Motor neuron (in vitro differentiated cells): Measurements from ENCODE around the gene EPB41L2. TPM values are rescaled to one million over a fixed set of nuclear protein-coding genes. Genes with fewer than 3 reads are reported as not detected.

Source experiments
- ATAC-seq, 8 experiments: fragments of 200-7000 bp; cut with Tn5 transposase; replicated peaks in 6 of 8; 2 replicates each; pipeline ENCODE4 v1.8.0; 2021; ENCODE audit warnings: mild to moderate bottlenecking in 8 of 8, moderate library complexity in 8 of 8
- H3K27ac ChIP-seq, 2 donors: fragments of 250-450 bp; sonication (Bioruptor Pico); 2 replicates each; pipeline ENCODE4 v1.9.0; 2021; ENCODE audit warnings: antibody characterized with exemption in 2 of 2, mild to moderate bottlenecking in 2 of 2, moderate library complexity in 1 of 2
- H3K4me1 ChIP-seq, 2 donors: fragments of 250-450 bp; sonication (Bioruptor Pico); replicated peaks in 1 of 2; 2 replicates each; pipeline ENCODE4 v1.6.1; 2021; ENCODE audit warnings: antibody characterized with exemption in 2 of 2, mild to moderate bottlenecking in 2 of 2, moderate library complexity in 1 of 2
- H3K4me3 ChIP-seq, 5 donors: fragments of 250-450 bp; sonication (Bioruptor Pico); 2 replicates each; pipeline ENCODE4 v1.9.0; 2021; ENCODE audit warnings: antibody characterized with exemption in 5 of 5, mild to moderate bottlenecking in 5 of 5, moderate library complexity in 4 of 5
- WGBS, 10 experiments: fragments of 450-650 bp; shearing (Covaris generic); methylation state at CpG; one replicate each; pipeline ENCODE4 v1.0.0; 2022; 5-methylcytosine and 5-hydroxymethylcytosine counted together
- in situ Hi-C, 9 experiments: fragments of 400-800 bp; cut with MboI; loops; one replicate each; pipeline ENCODE4 v1.15.0; 2021; ENCODE audit warnings: low sequenced_read_pairs in 9 of 9, low pct_unique_long_range_greater_than_20kb in 2 of 9; ENCODE audit not compliant: unreplicated experiment in 9 of 9
- total RNA-seq, 8 experiments: library from RNA; unstranded; fragments of 300-600 nt; gene quantifications; 2 replicates each; pipeline versions ENCODE4 v1.2.3 to v1.2.4, GENCODE V29; 2022

EPB41L2 gene
- total RNA-seq, 8 experiments from 2014 or later, result 17.0 to 135 (median 34.5) TPM

DNA sequence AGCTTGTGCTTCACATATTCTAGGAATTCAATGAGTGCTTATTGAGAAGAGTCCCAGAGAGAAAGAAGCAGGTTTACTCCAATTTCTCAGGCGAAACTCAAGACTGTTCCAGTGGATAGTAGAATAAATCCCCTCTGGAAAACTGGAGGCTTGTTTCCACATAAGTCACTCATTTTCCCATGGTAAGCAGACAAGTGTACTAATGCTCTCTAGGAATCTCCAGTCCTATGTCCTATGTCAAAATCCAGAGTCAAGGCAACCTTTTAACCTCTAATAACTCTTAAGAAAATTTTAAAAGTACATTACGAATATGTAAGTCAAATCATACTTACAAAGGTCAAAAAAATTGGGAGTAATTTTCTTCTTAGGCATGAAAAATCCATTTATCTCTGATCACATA lies 200.7 kb downstream of the EPB41L2 start:
- Histone ChIP-seq H3K4me3 (no peak overlapping the region), H3K4me1 (no peaks in the 10 kb centered on the region), H3K27ac (no peak overlapping the region)
- 83 to 100% (median 97%) methylated on average over 1 to 2 of the region's 2 CpGs for WGBS, 10 experiments
- ATAC-seq, result no peak
- in situ Hi-C loops, result no loop called here

DNA sequence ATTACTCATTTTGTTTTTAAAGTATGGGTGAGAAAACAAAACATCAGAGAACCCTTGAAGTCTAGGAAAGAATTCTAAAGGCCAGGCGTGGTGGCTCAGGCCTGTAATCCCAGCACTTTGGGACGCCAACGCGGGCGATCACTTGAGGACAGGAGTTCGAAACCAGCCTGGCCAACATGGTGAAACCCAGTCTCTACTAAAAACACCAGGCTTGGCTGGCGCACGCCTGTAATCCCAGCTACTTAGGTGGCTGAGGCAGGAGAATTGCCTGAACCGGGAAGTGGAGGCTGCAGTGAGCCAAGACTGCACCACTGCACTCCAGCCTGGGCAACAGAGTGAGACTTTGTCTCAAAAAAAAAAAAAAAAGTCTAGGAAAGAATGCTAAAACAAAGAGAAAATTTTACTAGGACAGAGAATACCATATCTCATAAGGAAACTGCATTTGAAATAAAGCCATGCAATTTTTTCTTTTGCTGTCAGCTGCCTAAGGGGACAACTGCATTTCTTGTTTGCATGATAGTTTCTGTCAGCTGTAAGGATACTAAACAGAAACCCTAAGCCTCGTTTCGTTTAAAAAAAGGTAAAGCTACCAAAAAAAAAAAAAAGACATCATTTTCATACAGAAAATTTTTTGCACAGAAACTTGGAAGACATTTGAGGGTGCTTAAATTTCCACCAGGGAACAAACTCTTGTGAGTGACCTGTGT lies 203.7 kb downstream of the EPB41L2 start:
- ATAC-seq, result no peak
- in situ Hi-C loops, result no loop called here
- Histone ChIP-seq H3K4me1 (no peaks in the 10 kb centered on the region), H3K4me3 (no peak overlapping the region), H3K27ac (no peak overlapping the region)
- WGBS, 10 experiments, result 74 to 100% (median 94%) methylated on average over 2 to 9 of the region's 11 CpGs

DNA sequence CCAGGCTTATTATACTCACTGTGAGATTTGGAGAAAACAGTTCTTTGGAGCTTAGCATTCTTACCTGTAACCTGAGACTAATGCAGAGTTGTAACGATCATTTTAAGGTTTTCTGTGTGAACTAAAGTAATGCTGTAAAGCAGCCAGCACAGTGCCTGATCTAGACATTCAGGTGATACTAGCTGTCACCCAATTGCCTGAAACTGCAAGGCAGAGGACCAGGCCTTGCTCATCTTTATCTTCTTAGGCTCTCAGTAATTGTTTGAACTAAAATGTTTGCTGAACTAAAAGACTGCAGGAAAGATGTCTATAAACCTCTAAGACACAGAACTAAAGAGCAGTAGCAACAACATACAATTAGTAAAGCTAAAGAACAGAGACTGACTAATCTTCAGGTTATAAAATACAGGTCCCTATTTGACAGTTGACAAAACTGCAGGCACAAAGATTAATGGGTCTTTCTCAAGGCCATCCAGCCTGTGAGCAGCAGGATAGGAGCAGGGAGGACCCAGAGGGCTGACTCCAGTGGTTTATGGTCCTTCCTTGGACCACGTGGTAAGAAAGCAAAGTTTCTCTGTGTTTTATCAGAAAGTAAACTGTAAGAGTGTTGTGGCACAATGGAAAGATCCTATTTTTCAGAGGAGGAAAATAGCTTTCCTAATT lies 204.4 kb downstream of the EPB41L2 start:
- WGBS, 10 experiments, result 8 to 89% (median 63%) methylated on average over 1 to 2 of the region's 2 CpGs; no CpG with 5 or more reads in 1 of the 10 experiments
- H3K27ac ChIP-seq, result no peak overlapping the region
- ATAC-seq, result no peak

GRCh38 chr6:130858054-130858453 lies 205.0 kb downstream of the EPB41L2 start:
- WGBS, 10 experiments, result 20 to 100% (median 82%) methylated on average over 1 to 4 of the region's 4 CpGs; no CpG with 5 or more reads in 3 of the 10 experiments
- in situ Hi-C loops, result no loop called here
- Histone ChIP-seq H3K27ac (no peak overlapping the region), H3K4me1 (peaks cover 0 to 5% of the 10 kb centered on the region in 2 donors), H3K4me3 (no peak overlapping the region)
- no peak for ATAC-seq

More for the DNA sequence above, 204.4 kb downstream of the EPB41L2 start:
- Histone ChIP-seq H3K4me1 (peaks cover 0 to 2% of the 10 kb centered on the region in 2 donors), H3K4me3 (no peak overlapping the region)
- in situ Hi-C loops, result no loop called here

DNA sequence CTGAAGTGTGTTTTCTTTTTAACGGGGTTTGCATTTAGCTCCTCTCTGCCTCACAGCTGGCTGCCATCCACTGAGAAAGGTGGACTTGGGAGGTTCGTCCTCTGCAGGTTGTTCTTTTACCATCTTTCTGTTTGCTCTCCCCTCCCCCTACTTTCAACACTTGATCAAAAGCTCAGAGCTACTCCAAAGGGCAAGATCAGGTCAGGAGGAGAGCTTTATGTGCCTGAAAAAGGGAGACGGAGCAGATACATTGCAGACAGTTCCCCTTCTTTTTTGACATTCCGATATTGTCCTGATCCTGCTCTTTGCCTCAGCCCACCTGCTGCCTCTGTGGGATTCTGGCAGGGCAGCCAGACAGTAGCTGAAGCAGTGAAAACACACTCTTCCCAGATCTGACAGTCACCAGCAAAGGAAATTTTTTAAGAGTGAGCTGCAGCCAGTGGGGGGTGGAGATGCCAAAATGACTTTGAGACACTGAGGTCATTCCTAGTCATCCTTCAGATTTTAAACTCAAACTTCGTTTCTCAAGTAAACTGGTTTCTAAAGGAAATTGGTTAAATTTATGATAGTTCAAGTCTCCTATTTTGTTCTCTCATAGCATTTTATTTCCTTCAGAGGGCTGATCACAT lies 209.4 kb downstream of the EPB41L2 start:
- H3K27ac ChIP-seq, result no peak overlapping the region
- no peak overlapping the region for H3K4me3 ChIP-seq
- ATAC-seq, result no peak
- peaks cover 9 to 14% of the 10 kb centered on the region in 2 donors for H3K4me1 ChIP-seq
- in situ Hi-C loops, result no loop called here
- WGBS, 10 experiments, result 17 to 80% (median 43%) methylated on average over 1 to 5 of the region's 5 CpGs; no CpG with 5 or more reads in 1 of the 10 experiments

DNA sequence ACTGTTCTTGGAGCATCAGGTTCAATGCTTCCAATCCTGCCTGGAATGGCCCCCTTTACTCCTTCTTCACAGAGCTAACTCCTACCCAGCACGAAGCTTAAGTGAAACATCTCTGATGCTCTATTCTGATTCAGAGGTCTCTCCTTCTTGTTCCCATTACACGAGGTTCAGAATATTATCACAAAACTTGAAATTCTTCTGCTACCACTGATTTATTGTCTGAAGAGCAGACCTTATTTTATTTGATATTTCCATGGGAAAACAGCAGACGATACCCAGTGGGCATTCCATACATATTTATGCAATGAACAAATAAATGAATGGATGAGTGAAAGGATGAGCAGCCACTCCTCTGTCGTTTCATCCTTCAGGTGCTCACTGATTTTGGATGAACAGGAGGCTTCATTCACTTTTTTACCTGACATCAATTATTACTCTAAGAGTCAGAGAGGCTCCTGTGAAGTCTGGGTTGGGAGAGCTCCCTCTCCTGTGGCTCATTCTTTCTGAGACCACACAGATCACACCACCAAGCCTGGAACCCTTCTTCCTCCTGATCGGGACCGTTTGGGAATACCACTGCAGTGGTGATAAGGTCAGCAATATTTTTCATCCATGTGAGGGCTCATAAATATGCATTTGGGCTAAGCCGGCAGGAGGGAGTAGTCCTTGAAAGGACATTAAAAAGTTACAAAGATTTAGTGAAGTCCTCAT lies 210.0 kb downstream of the EPB41L2 start:
- Histone ChIP-seq H3K4me1 (peaks cover 9 to 14% of the 10 kb centered on the region in 2 donors), H3K27ac (no peak overlapping the region), H3K4me3 (no peak overlapping the region)
- in situ Hi-C loops, result no loop called here
- peak in 1 of 8 experiments; percentile 34 for ATAC-seq
- WGBS, 10 experiments, result 41 to 100% (median 67%) methylated on average over 1 to 7 of the region's 7 CpGs

DNA sequence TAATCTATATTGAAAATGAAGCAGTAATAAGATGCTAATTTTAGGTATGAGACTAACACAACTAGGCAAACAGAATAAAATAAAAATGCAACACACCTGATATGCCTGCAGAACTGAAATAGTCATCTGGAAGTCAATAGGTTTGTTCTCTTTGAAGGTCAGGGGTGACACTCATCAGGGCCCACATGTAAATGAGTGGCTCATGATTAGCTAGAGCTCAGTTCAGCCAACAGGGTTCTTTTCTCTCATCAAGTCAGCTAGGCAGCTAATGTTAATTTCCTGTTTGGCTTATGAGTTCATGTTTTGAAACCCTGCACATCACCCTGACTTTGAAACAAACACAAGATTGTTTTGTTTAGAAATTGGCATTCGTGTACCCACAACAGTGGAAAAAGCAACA lies 212.0 kb downstream of the EPB41L2 start:
- H3K27ac ChIP-seq, result no peak overlapping the region
- 14 to 100% (median 86%) methylated on average over 1 of the region's 1 CpG; no CpG with 5 or more reads in 3 of the 10 experiments for WGBS, 10 experiments
- H3K4me1 ChIP-seq, result peaks cover 9 to 14% of the 10 kb centered on the region in 2 donors
- ATAC-seq, result no peak
- no peak overlapping the region for H3K4me3 ChIP-seq
- in situ Hi-C loops, result no loop called here

DNA sequence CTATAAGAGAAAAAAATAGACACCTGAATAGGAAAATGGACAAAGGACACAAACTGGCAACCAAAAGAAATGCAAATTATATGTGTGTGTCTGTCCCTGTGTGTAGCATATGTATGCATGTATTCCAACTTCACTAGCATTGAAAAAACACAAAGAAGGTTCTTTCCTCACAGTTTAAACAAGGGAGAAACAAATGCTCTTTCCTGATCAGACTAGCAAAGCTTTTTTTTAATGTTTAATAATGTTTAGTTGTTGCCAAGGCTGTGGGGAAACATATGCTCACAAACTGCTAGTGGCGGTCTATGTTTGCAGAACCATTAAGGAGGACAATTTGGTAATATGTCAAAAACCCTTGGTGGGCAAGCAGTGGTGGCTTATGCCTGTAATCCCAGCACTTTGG lies 213.5 kb downstream of the EPB41L2 start:
- H3K4me1 ChIP-seq, result peaks cover 9 to 14% of the 10 kb centered on the region in 2 donors
- ATAC-seq, result peak in 5 of 8 experiments; percentile 56 to 92 (median 68)
- no peak overlapping the region for H3K4me3 ChIP-seq
- in situ Hi-C loops, result loop anchor here in 4 of 9 experiments (10.0 to 25.0 kb wide), 3 partner anchors 487 to 537 kb away; partner anchors contain the start of gene TMEM200A (in 1 of the 4)
- H3K27ac ChIP-seq, result no peak overlapping the region
- WGBS, 10 experiments, result 50 to 100% (median 87%) methylated on average over 1 of the region's 1 CpG; no CpG with 5 or more reads in 2 of the 10 experiments

DNA sequence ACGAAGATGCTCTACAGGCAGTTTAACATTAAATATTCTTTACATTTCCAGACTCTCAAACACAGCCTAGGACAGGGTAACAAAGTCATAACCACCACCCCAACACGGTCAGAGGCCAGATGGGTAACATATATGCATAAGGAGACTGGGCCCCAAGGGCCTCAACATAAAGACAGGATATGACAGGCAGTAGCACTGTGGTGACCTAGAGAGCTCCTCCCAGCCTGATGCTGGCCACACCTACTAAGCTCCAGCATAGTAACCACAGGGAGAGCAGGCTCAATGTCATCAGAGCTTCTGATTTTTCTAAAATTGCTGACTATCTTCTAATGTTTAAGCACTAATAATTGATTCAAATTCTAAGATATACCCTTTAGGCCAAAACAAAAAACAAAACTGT lies 214.1 kb downstream of the EPB41L2 start:
- peak in 6 of 8 experiments; percentile 28 to 89 (median 49) for ATAC-seq
- Histone ChIP-seq H3K4me1 (peaks cover 9 to 14% of the 10 kb centered on the region in 2 donors), H3K27ac (no peak overlapping the region), H3K4me3 (no peak overlapping the region)
- in situ Hi-C loops, result loop anchor here in 4 of 9 experiments (10.0 to 25.0 kb wide), 3 partner anchors 487 to 537 kb away; partner anchors contain the start of gene TMEM200A (in 1 of the 4)
- 0 to 100% (median 86%) methylated on average over 1 to 2 of the region's 2 CpGs; no CpG with 5 or more reads in 1 of the 10 experiments for WGBS, 10 experiments

GRCh38 chr6:130847001-130847910 lies 215.8 kb downstream of the EPB41L2 start:
- Histone ChIP-seq H3K27ac (no peak overlapping the region), H3K4me1 (peaks cover 9% of the 10 kb centered on the region in 2 donors), H3K4me3 (no peak overlapping the region)
- WGBS, 10 experiments, result 46 to 100% (median 82%) methylated on average over 2 to 7 of the region's 7 CpGs
- no peak for ATAC-seq
- in situ Hi-C loops, result loop anchor here in 4 of 9 experiments (10.0 to 25.0 kb wide), 3 partner anchors 485 to 535 kb away; partner anchors contain the start of gene TMEM200A (in 1 of the 4)

- Histone ChIP-seq H3K4me1 (peaks cover 9% of the 10 kb centered on the region in 2 donors), H3K4me3 (no peak overlapping the region), H3K27ac (no peak overlapping the region)
- 29 to 100% (median 96%) methylated on average over 1 of the region's 1 CpG; no CpG with 5 or more reads in 2 of the 10 experiments for WGBS, 10 experiments
- ATAC-seq, result no peak
- in situ Hi-C loops, result loop anchor here in 4 of 9 experiments (10.0 to 25.0 kb wide), 3 partner anchors 484 to 534 kb away; partner anchors contain the start of gene TMEM200A (in 1 of the 4)
Observed at GRCh38 chr6:130846501-130846900, 216.5 kb downstream of the EPB41L2 start.
